ENCODE measurements around the gene ACBD6. TPM values are rescaled to one million over a fixed set of nuclear protein-coding genes. Genes with fewer than 3 reads are reported as not detected.
"Not testable (repeated sequence)": the region's sequence is repeated elsewhere in the genome, so short reads cannot be mapped to it uniquely, and the experiment has no call there.

ACBD6 gene
- total and polyA plus RNA-seq, 2 experiments from 2014 or later, result 27.3 to 44.2 TPM

GRCh38 chr1:180415236-180415848 is 87.0 kb downstream of the ACBD6 start:
- Histone ChIP-seq H3K9ac (no peak overlapping the region), H4K20me1 (ENCODE audit: insufficient read depth) (no peaks in the 10 kb centered on the region), H3K27ac (no peak overlapping the region), H3K9me3 (ENCODE audit: low read depth) (no peaks in the 10 kb centered on the region), H3K4me3 (no peak overlapping the region), H3K27me3 (replicated peaks; ENCODE audit: insufficient read depth) (no peaks in the 10 kb centered on the region), H3F3A (ENCODE audit: insufficient read depth) (no peaks in the 10 kb centered on the region; the same call in 1 of the 2 replicates), H3K9me2 (ENCODE audit: insufficient read depth) (no peaks in the 10 kb centered on the region), H3K36me3 (ENCODE audit: low read depth) (no peaks in the 10 kb centered on the region), H3K79me2 (ENCODE audit: insufficient read depth) (0 out of 2 replicates have a peak, but pooled peaks cover 5% of the 10 kb centered on the region), H3K4me1 (ENCODE audit: insufficient read depth) (no peaks in the 10 kb centered on the region), H3K4me2 (ENCODE audit: unreplicated experiment) (no peak overlapping the region), H2AFZ (no peak overlapping the region)
- WGBS, 2 experiments (ENCODE audit: low coverage in 1 of 2, low lambda C conversion rate in 2 of 2, missing lambda C conversion rate in 2 of 2), result 94 to 98% methylated on average over 8 of the region's 8 CpGs
- TF ChIP-seq EZH2phosphoT487 (IDR thresholded peaks at IDR 0.05; ENCODE audit: insufficient read depth, low read depth) (no peak), EZH2 (IDR thresholded peaks at IDR 0.05; ENCODE audit: insufficient read depth, poor library complexity, severe bottlenecking) (no peak)
- in situ Hi-C loops (cut with MboI), result no loop called here
- DNase-seq, result no peak

GRCh38 chr1:180412583-180412982 is 89.8 kb downstream of the ACBD6 start:
- Histone ChIP-seq H3K9me2 (ENCODE audit: insufficient read depth) (no peaks in the 10 kb centered on the region), H4K20me1 (ENCODE audit: insufficient read depth) (no peaks in the 10 kb centered on the region), H3K79me2 (ENCODE audit: insufficient read depth) (0 out of 2 replicates have a peak, but pooled peaks cover 5% of the 10 kb centered on the region), H3K27me3 (replicated peaks; ENCODE audit: insufficient read depth) (no peaks in the 10 kb centered on the region), H3K4me2 (ENCODE audit: unreplicated experiment) (no peak overlapping the region), H3K9ac (no peak overlapping the region), H3F3A (ENCODE audit: insufficient read depth) (no peaks in the 10 kb centered on the region; the same call in 1 of the 2 replicates), H3K27ac (no peak overlapping the region), H3K9me3 (ENCODE audit: low read depth) (no peaks in the 10 kb centered on the region), H2AFZ (no peak overlapping the region), H3K36me3 (ENCODE audit: low read depth) (no peaks in the 10 kb centered on the region), H3K4me3 (no peak overlapping the region), H3K4me1 (ENCODE audit: insufficient read depth) (no peaks in the 10 kb centered on the region)
- TF ChIP-seq EZH2phosphoT487 (IDR thresholded peaks at IDR 0.05; ENCODE audit: insufficient read depth, low read depth) (no peak), EZH2 (IDR thresholded peaks at IDR 0.05; ENCODE audit: insufficient read depth, poor library complexity, severe bottlenecking) (no peak)
- in situ Hi-C loops (cut with MboI), result no loop called here
- WGBS, 2 experiments (ENCODE audit: low coverage in 1 of 2, low lambda C conversion rate in 2 of 2, missing lambda C conversion rate in 2 of 2), result 94 to 100% methylated on average over 4 of the region's 4 CpGs
- DNase-seq, result no peak

- H3K4me1 ChIP-seq (ENCODE audit: insufficient read depth); H3F3A ChIP-seq (ENCODE audit: insufficient read depth); H3K27ac ChIP-seq; H3K36me3 ChIP-seq (ENCODE audit: low read depth); H3K27me3 ChIP-seq (replicated peaks; ENCODE audit: insufficient read depth); H3K9me2 ChIP-seq (ENCODE audit: insufficient read depth); H2AFZ ChIP-seq; DNase-seq; H3K79me2 ChIP-seq (ENCODE audit: insufficient read depth); in situ Hi-C loops (cut with MboI); H3K9me3 ChIP-seq (ENCODE audit: low read depth); H3K4me2 ChIP-seq (ENCODE audit: unreplicated experiment); H3K4me3 ChIP-seq; H3K9ac ChIP-seq; H4K20me1 ChIP-seq (ENCODE audit: insufficient read depth): not testable (repeated sequence)
- 86 to 100% methylated on average over 1 of the region's 1 CpG for WGBS, 2 experiments (ENCODE audit: low coverage in 1 of 2, low lambda C conversion rate in 2 of 2, missing lambda C conversion rate in 2 of 2)
These were observed 94.2 kb downstream of the ACBD6 start for GRCh38 chr1:180408128-180408527.

- no peaks in the 10 kb centered on the region for H3K9me3 ChIP-seq (ENCODE audit: low read depth)
- no peak overlapping the region for H2AFZ ChIP-seq
- H3K36me3 ChIP-seq (ENCODE audit: low read depth), result no peaks in the 10 kb centered on the region
- no peaks in the 10 kb centered on the region for H3K79me2 ChIP-seq (ENCODE audit: insufficient read depth)
- no peaks in the 10 kb centered on the region for H3K27me3 ChIP-seq (replicated peaks; ENCODE audit: insufficient read depth)
- DNase-seq, result no peak
- no peaks in the 10 kb centered on the region for H3K9me2 ChIP-seq (ENCODE audit: insufficient read depth)
- TF ChIP-seq EZH2 (IDR thresholded peaks at IDR 0.05; ENCODE audit: insufficient read depth, poor library complexity, severe bottlenecking) (no peak), EZH2phosphoT487 (IDR thresholded peaks at IDR 0.05; ENCODE audit: insufficient read depth, low read depth) (no peak)
- H3K27ac ChIP-seq, result no peak overlapping the region
- 75 to 79% methylated on average over 2 of the region's 2 CpGs for WGBS, 2 experiments (ENCODE audit: low coverage in 1 of 2, low lambda C conversion rate in 2 of 2, missing lambda C conversion rate in 2 of 2)
- no peak overlapping the region for H3K9ac ChIP-seq
- H4K20me1 ChIP-seq (ENCODE audit: insufficient read depth), result no peaks in the 10 kb centered on the region
- in situ Hi-C loops (cut with MboI), result no loop called here
- H3K4me2 ChIP-seq (ENCODE audit: unreplicated experiment), result no peak overlapping the region
- H3F3A ChIP-seq (ENCODE audit: insufficient read depth), result no peaks in the 10 kb centered on the region
- H3K4me3 ChIP-seq, result no peak overlapping the region
- H3K4me1 ChIP-seq (ENCODE audit: insufficient read depth), result no peaks in the 10 kb centered on the region
These were observed 95.3 kb downstream of the ACBD6 start for GRCh38 chr1:180407051-180407450.

GRCh38 chr1:180402551-180402950 is 99.8 kb downstream of the ACBD6 start:
- in situ Hi-C loops (cut with MboI), result no loop called here
- Histone ChIP-seq H3K9me2 (ENCODE audit: insufficient read depth) (no peaks in the 10 kb centered on the region), H3K4me3 (no peak overlapping the region), H3K27me3 (replicated peaks; ENCODE audit: insufficient read depth) (no peaks in the 10 kb centered on the region), H3F3A (ENCODE audit: insufficient read depth) (no peaks in the 10 kb centered on the region), H3K79me2 (ENCODE audit: insufficient read depth) (no peaks in the 10 kb centered on the region), H3K4me1 (ENCODE audit: insufficient read depth) (no peaks in the 10 kb centered on the region), H3K9ac (no peak overlapping the region), H3K36me3 (ENCODE audit: low read depth) (no peaks in the 10 kb centered on the region), H4K20me1 (ENCODE audit: insufficient read depth) (no peaks in the 10 kb centered on the region), H3K27ac (no peak overlapping the region), H3K4me2 (ENCODE audit: unreplicated experiment) (no peak overlapping the region), H2AFZ (no peak overlapping the region), H3K9me3 (ENCODE audit: low read depth) (no peaks in the 10 kb centered on the region)
- no peak for DNase-seq
- 84 to 85% methylated on average over 6 of the region's 6 CpGs for WGBS, 2 experiments (ENCODE audit: low coverage in 1 of 2, low lambda C conversion rate in 2 of 2, missing lambda C conversion rate in 2 of 2)
- TF ChIP-seq EZH2phosphoT487 (IDR thresholded peaks at IDR 0.05; ENCODE audit: insufficient read depth, low read depth) (no peak), EZH2 (IDR thresholded peaks at IDR 0.05; ENCODE audit: insufficient read depth, poor library complexity, severe bottlenecking) (no peak)

Measured in GM23248 (cell line).